ENCODE data around the gene SP3.
A peak's percentile ranks its signal among the peaks of the same experiment; 100 is the strongest.

Gene SP3

GRCh38 chr2:173965372-173966025 is at the start of gene SP3:
TSS of gene SP3 (minus strand) at chr2:173965373. CDS start at chr2:173965171, 202 bp downstream.
- peak; percentile 96 for DNase-seq

GRCh38 chr2:174014699-174015070 is 49.5 kb upstream of the SP3 start:
- no peak for DNase-seq

- DNase-seq: no peak
Observed at GRCh38 chr2:174014011-174014698, 49.0 kb upstream of the SP3 start.

GRCh38 chr2:174013315-174013751 is 48.2 kb upstream of the SP3 start:
- DNase-seq: no peak

GRCh38 chr2:174012347-174013314 is 47.5 kb upstream of the SP3 start:
- peak; percentile 33 to 53 for DNase-seq

GRCh38 chr2:174011796-174012195 is 46.6 kb upstream of the SP3 start:
- no peak for DNase-seq

GRCh38 chr2:174011173-174011572 is 46.0 kb upstream of the SP3 start:
- no peak for DNase-seq

- DNase-seq: no peak
Observed at GRCh38 chr2:174009488-174010223, 44.5 kb upstream of the SP3 start.

GRCh38 chr2:174008720-174009119 is 43.5 kb upstream of the SP3 start:
- no peak for DNase-seq

GRCh38 chr2:174007010-174007409 is 41.8 kb upstream of the SP3 start:
- no peak for DNase-seq

GRCh38 chr2:174005801-174006419 is 40.7 kb upstream of the SP3 start:
- no peak for DNase-seq

GRCh38 chr2:174004905-174005605 is 39.9 kb upstream of the SP3 start:
- DNase-seq: no peak

- no peak for DNase-seq
Observed at GRCh38 chr2:174003720-174004695, 38.8 kb upstream of the SP3 start.

GRCh38 chr2:174002679-174003078 is 37.5 kb upstream of the SP3 start:
- DNase-seq: no peak

GRCh38 chr2:174001107-174001506 is 35.9 kb upstream of the SP3 start:
- no peak for DNase-seq

- DNase-seq: no peak
Observed at GRCh38 chr2:173999724-174000123, 34.6 kb upstream of the SP3 start.

GRCh38 chr2:173999272-173999671 is 34.1 kb upstream of the SP3 start:
- no peak for DNase-seq

- DNase-seq: no peak
Observed at GRCh38 chr2:173998386-173998785, 33.2 kb upstream of the SP3 start.

- no peak for DNase-seq
Observed at GRCh38 chr2:173997753-173998152, 32.6 kb upstream of the SP3 start.

- DNase-seq: peak; percentile 19 to 86
Observed at GRCh38 chr2:173997269-173997668, 32.1 kb upstream of the SP3 start.
